Smooth muscle cell (in vitro differentiated cells): ENCODE data around the gene RAB40C. TPM values are rescaled to one million over a fixed set of nuclear protein-coding genes. Genes with fewer than 3 reads are reported as not detected.

ENCODE experiments used
- DNase-seq: peaks from one replicate; lab custom pipeline; 2025; ENCODE audit not compliant: unreplicated experiment; lab: John Stamatoyannopoulos, UW
- H2AFZ ChIP-seq: fragments of 200-600 bp; sonication (generic); 2 replicates; pipeline ENCODE4 v1.6.0; 2016; ENCODE audit warnings: antibody characterized with exemption, low read depth, mild to moderate bottlenecking
- H3F3A ChIP-seq: fragments of 200-600 bp; sonication (generic); 2 replicates; pipeline ENCODE4 v1.6.0; 2017; ENCODE audit warnings: antibody characterized with exemption, low read depth
- H3K27ac ChIP-seq: fragments of 200-600 bp; sonication (generic); 2 replicates; pipeline ENCODE4 v1.5.1; 2016; ENCODE audit warnings: low read depth, mild to moderate bottlenecking
- H3K27me3 ChIP-seq: fragments of 200-600 bp; sonication (generic); 2 replicates; pipeline ENCODE4 v1.6.1; 2016; ENCODE audit warnings: low read depth, mild to moderate bottlenecking
- H3K36me3 ChIP-seq: fragments of 200-600 bp; sonication (generic); 2 replicates; pipeline ENCODE4 v1.5.1; 2016; ENCODE audit warnings: low read depth
- H3K4me1 ChIP-seq: fragments of 200-600 bp; sonication (generic); 2 replicates; pipeline ENCODE4 v1.5.1; 2016; ENCODE audit warnings: low read depth
- H3K4me2 ChIP-seq: fragments of 200-600 bp; sonication (generic); 2 replicates; pipeline ENCODE4 v1.6.0; 2016; ENCODE audit warnings: mild to moderate bottlenecking
- H3K4me3 ChIP-seq: fragments of 200-600 bp; sonication (generic); 2 replicates; pipeline ENCODE4 v1.5.1; 2016; ENCODE audit warnings: mild to moderate bottlenecking
- H3K79me2 ChIP-seq: fragments of 200-600 bp; sonication (generic); 2 replicates; pipeline ENCODE4 v1.6.0; 2016; ENCODE audit warnings: low read depth, mild to moderate bottlenecking
- H3K9ac ChIP-seq: fragments of 200-600 bp; sonication (generic); 2 replicates; pipeline ENCODE4 v1.6.0; 2016; ENCODE audit warnings: low read depth
- H3K9me3 ChIP-seq: fragments of 200-600 bp; sonication (generic); replicated peaks from 2 replicates; pipeline ENCODE4 v1.5.1; 2016; ENCODE audit warnings: low read depth
- H4K20me1 ChIP-seq: fragments of 200-600 bp; sonication (generic); 2 replicates; pipeline ENCODE4 v1.6.0; 2016; ENCODE audit warnings: low read depth
- WGBS: methylation state at CpG from one replicate; pipeline ENCODE4 v1.1.7; 2016; ENCODE audit warnings: low lambda C conversion rate; 5-methylcytosine and 5-hydroxymethylcytosine counted together
- polyA plus RNA-seq: library from polyadenylated mRNA; unstranded; fragments of >200 nt; fragmentation: Nextera tagmentation; extraction: Ambion mirVana; gene quantifications from 2 replicates; pipeline ENCODE4 v1.2.1, GENCODE V29; 2016
- total RNA-seq: library from RNA; depleted of rRNA; stranded (reverse); fragments of >200 nt; gene quantifications from 2 replicates; pipeline ENCODE4 v1.2.3, GENCODE V29; 2014
- TF ChIP-seq, protein P1 (sequence below): fragments of 200-600 bp; sonication (generic); IDR thresholded peaks from 2 replicates; pipeline ENCODE4 v1.5.1; 2017; ENCODE audit warnings: borderline replicate concordance, mild to moderate bottlenecking, antibody characterized with exemption; ENCODE audit not compliant: insufficient read depth, poor library complexity, severe bottlenecking

Gene RAB40C
- total and polyA plus RNA-seq, 2 experiments from 2014 or later = 21.2 to 28.3 TPM

- TF ChIP-seq, protein P1, sequence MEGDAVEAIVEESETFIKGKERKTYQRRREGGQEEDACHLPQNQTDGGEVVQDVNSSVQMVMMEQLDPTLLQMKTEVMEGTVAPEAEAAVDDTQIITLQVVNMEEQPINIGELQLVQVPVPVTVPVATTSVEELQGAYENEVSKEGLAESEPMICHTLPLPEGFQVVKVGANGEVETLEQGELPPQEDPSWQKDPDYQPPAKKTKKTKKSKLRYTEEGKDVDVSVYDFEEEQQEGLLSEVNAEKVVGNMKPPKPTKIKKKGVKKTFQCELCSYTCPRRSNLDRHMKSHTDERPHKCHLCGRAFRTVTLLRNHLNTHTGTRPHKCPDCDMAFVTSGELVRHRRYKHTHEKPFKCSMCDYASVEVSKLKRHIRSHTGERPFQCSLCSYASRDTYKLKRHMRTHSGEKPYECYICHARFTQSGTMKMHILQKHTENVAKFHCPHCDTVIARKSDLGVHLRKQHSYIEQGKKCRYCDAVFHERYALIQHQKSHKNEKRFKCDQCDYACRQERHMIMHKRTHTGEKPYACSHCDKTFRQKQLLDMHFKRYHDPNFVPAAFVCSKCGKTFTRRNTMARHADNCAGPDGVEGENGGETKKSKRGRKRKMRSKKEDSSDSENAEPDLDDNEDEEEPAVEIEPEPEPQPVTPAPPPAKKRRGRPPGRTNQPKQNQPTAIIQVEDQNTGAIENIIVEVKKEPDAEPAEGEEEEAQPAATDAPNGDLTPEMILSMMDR = no peak
- Histone ChIP-seq H3F3A (no peaks in the 10 kb centered on the region), H3K4me2 (no peak overlapping the region), H3K36me3 (no peaks in the 10 kb centered on the region), H2AFZ (no peak overlapping the region), H3K4me3 (no peak overlapping the region), H3K27ac (no peak overlapping the region), H3K79me2 (peaks cover 56% of the 10 kb centered on the region), H3K9ac (no peak overlapping the region), H4K20me1 (peaks cover 91% of the 10 kb centered on the region), H3K4me1 (no peaks in the 10 kb centered on the region), H3K9me3 (no peaks in the 10 kb centered on the region), H3K27me3 (no peaks in the 10 kb centered on the region)
- WGBS = 97% methylated on average over 22 of the region's 22 CpGs
- DNase-seq = no peak
These were observed 16.9 kb downstream of the RAB40C start for GRCh38 chr16:606656-607307.

GRCh38 chr16:608019-608418, 18.2 kb downstream of the RAB40C start:
- Histone ChIP-seq H3K79me2 (peaks cover 49% of the 10 kb centered on the region), H3K4me1 (no peaks in the 10 kb centered on the region), H3K9me3 (no peaks in the 10 kb centered on the region), H3K36me3 (no peaks in the 10 kb centered on the region), H3F3A (no peaks in the 10 kb centered on the region), H3K4me2 (no peak overlapping the region), H3K27me3 (no peaks in the 10 kb centered on the region), H3K27ac (no peak overlapping the region), H3K9ac (no peak overlapping the region), H3K4me3 (no peak overlapping the region), H4K20me1 (peaks cover 79% of the 10 kb centered on the region), H2AFZ (no peak overlapping the region)
- TF ChIP-seq, protein P1 = no peak
- WGBS = 87% methylated on average over 10 of the region's 10 CpGs
- no peak for DNase-seq

- no peaks in the 10 kb centered on the region for H3K27me3 ChIP-seq
- no peak overlapping the region for H3K9ac ChIP-seq
- TF ChIP-seq, protein P1 = no peak
- H3K79me2 ChIP-seq = peaks cover 36% of the 10 kb centered on the region
- H3F3A ChIP-seq = no peaks in the 10 kb centered on the region
- no peak for DNase-seq
- H2AFZ ChIP-seq = no peak overlapping the region
- WGBS = 96% methylated on average over 12 of the region's 13 CpGs
- no peak overlapping the region for H3K4me2 ChIP-seq
- no peak overlapping the region for H3K27ac ChIP-seq
- no peaks in the 10 kb centered on the region for H3K4me1 ChIP-seq
- no peaks in the 10 kb centered on the region for H3K9me3 ChIP-seq
- no peaks in the 10 kb centered on the region for H3K36me3 ChIP-seq
- H4K20me1 ChIP-seq = peaks cover 78% of the 10 kb centered on the region
- H3K4me3 ChIP-seq = no peak overlapping the region
These were observed 19.4 kb downstream of the RAB40C start for GRCh38 chr16:609316-609715.

DNA sequence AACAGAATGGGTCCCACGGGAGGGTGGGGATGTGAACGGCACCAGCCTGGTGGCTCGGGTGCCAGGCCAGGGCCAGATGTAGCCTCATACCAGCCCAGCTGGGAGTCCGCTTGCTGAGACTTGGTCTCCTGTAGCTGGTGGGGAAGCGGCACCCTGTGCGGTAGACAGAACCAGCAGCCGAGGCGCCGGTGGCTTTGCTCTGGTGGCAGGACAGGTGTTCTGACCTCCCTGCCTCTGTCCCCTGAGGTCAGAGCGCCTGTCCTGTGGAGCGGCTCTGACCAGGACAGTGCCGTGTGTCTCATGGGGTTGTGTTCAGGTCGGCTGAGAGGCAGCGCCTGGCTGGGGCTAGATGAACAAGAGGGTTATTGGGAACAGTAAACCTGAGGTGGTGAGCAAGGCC, 20.1 kb downstream of the RAB40C start:
- Histone ChIP-seq H3K4me3 (no peak overlapping the region), H3K27me3 (no peaks in the 10 kb centered on the region), H3F3A (no peaks in the 10 kb centered on the region), H3K27ac (no peak overlapping the region), H3K79me2 (peaks cover 30% of the 10 kb centered on the region), H3K36me3 (no peaks in the 10 kb centered on the region), H4K20me1 (peaks cover 77% of the 10 kb centered on the region), H3K9me3 (no peaks in the 10 kb centered on the region), H3K4me1 (no peaks in the 10 kb centered on the region), H3K4me2 (no peak overlapping the region), H3K9ac (no peak overlapping the region), H2AFZ (no peak overlapping the region)
- 95% methylated on average over 14 of the region's 14 CpGs for WGBS
- no peak for DNase-seq
- TF ChIP-seq, protein P1 = no peak
